Lung microvascular endothelial cell (primary cell): Measurements from ENCODE around the gene DSG4. TPM values are rescaled to one million over a fixed set of nuclear protein-coding genes. Genes with fewer than 3 reads are reported as not detected.
"Not testable (repeated sequence)": the region's sequence is repeated elsewhere in the genome, so short reads cannot be mapped to it uniquely, and the experiment has no call there.

Source experiments
- DNase-seq, 2 donors: peaks; one replicate each; pipeline versions ENCODE4 v3.0.0 to v3.0.0-alpha.2; 2010; ENCODE audit warnings: low read depth in 2 of 2
- total RNA-seq: library from RNA; depleted of rRNA; stranded (reverse); fragments of >200 nt; gene quantifications from 2 replicates; pipeline ENCODE4 v1.2.1, GENCODE V29; 2014

DSG4 gene, protein sequence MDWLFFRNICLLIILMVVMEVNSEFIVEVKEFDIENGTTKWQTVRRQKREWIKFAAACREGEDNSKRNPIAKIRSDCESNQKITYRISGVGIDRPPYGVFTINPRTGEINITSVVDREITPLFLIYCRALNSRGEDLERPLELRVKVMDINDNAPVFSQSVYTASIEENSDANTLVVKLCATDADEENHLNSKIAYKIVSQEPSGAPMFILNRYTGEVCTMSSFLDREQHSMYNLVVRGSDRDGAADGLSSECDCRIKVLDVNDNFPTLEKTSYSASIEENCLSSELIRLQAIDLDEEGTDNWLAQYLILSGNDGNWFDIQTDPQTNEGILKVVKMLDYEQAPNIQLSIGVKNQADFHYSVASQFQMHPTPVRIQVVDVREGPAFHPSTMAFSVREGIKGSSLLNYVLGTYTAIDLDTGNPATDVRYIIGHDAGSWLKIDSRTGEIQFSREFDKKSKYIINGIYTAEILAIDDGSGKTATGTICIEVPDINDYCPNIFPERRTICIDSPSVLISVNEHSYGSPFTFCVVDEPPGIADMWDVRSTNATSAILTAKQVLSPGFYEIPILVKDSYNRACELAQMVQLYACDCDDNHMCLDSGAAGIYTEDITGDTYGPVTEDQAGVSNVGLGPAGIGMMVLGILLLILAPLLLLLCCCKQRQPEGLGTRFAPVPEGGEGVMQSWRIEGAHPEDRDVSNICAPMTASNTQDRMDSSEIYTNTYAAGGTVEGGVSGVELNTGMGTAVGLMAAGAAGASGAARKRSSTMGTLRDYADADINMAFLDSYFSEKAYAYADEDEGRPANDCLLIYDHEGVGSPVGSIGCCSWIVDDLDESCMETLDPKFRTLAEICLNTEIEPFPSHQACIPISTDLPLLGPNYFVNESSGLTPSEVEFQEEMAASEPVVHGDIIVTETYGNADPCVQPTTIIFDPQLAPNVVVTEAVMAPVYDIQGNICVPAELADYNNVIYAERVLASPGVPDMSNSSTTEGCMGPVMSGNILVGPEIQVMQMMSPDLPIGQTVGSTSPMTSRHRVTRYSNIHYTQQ
- not detected in 2 replicates for total RNA-seq

DNA sequence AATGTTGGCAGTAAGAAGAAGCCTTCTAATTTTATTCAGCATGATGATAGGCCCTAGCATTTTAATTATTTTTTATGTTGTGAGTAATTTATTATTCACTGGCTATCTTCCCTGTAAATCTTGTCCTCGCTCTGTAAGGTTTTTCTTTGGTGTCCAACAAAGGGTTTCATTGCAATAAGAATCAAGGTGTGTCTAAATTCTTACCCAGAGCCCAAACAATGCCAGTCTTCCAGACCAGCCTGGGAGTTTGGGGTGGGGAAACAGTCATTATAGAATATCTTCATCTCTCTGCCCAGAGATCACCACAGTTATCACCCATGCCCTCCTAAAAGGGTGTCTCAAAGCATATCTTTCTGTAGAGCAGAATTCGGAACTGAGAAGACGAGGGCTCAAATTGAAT, at the start of gene DSG4:
Gene DSG4 (plus strand): TSS at position 301 of the 400 bp plus-strand sequence. CDS start 135 bp downstream, outside the sequence.
- DNase-seq, result no peak

DNA sequence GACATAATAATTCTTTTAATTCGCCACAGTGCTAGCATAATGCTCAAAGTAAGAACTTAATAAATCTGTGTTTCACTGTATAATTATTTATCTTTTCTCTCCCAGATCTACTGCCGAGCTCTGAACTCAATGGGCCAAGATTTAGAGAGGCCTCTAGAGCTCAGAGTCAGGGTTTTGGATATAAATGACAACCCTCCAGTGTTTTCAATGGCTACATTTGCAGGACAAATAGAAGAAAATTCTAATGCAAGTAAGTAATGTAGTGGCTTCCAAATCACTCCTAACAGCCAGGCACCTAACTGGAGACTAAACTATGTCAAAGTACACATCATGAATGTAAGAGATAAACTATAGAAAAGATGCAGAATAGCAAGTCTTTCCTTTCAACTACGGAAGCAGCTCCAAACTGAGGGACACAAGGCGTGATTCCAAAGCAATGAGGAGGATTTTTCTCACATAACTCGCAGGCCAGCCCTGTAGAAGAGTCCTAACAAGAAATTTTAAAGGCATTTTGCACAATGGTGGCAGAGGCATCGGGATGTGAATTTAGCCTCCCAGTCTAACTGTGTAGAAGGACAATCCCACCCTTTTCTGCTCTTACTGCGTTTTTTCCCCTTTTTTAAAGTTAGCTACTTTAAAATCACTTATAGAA, 46.7 kb upstream of the DSG4 start:
- DNase-seq, result no peak

DNA sequence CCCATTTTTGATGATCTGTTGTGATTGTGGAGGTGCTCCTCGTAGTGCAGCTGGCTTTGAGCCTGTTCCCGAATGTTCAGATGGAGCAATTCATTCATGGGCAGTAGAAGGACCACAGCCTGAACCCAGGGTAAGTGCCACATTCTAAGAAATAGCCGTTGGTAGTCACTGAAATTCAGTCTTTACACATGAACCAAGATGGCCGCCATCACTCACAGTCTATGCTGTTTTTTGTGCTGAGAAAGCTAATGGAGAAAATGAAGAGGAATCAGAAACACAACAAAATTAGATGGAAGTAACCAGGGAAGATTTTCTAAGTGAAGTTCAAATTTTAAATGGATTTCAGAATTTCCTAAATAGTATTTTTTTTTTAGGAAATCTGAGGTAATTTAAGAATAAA, 33.1 kb upstream of the DSG4 start:
- no peak for DNase-seq

DNA sequence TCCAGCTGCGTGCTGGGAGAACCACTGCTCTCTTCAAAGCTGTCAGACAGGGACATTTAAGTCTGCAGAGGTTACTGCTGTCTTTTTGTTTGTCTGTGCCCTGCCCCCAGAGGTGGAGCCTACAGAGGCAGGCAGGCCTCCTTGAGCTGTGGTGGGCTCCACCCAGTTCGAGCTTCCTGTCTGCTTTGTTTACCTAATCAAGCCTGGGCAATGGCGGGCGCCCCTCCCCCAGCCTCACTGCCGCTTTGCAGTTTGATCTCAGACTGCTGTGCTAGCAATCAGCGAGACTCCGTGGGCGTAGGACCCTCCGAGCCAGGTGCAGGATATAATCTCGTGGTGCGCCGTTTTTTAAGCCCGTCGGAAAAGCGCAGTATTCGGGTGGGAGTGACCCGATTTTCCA, 23.2 kb upstream of the DSG4 start:
- DNase-seq, result not testable (repeated sequence)

DNA sequence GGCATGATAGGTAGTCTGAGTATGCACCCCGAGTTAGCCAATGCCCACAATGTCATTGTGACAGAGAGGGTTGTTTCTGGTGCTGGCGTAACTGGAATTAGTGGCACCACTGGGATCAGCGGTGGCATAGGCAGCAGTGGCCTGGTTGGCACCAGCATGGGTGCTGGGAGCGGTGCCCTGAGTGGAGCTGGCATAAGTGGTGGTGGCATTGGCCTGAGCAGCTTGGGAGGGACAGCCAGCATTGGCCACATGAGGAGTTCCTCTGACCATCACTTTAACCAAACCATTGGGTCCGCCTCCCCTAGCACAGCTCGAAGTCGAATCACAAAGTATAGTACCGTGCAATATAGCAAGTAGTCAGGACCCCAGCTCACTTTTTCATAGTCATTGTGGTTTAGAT, 21.6 kb upstream of the DSG4 start:
- DNase-seq, result no peak

DNA sequence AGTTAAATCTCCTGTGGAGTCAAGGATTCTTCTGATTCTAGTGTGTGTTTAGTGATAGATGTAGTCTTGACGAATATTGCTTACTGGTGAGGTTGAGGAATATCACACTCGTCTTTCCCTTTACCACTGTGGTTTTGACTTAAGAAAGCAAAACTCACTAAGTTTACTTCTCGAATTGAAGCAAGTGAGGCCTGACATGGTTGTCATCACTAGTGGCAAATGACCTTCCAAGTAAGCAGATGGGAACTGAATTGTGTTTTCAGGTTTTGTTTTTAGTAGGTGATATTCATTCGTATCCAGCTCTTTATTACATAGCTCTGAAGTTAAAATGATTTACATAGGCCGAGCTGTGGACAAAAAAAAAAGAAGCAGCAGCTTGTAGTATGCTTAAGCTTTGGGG, 20.6 kb upstream of the DSG4 start:
- DNase-seq, result no peak

DNA sequence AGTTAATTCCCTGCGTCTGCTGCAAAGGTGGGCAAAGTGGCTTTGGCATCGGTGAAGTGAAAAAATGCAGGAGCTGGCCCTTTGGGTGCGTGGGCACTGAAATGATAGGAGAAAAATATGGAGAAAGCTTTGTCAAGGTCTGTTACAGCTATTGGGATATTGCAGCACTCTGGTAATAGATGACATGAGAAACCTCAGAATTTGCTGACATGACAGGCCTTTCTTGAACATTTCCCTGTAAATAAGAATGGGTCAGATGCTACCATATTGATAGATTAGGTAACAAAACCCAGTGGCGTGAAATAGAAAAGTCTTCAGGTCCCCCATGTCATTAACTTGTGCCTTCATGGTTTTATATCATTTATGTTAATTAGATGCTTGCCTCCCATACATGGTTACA, 12.4 kb upstream of the DSG4 start:
- DNase-seq, result no peak

DNA sequence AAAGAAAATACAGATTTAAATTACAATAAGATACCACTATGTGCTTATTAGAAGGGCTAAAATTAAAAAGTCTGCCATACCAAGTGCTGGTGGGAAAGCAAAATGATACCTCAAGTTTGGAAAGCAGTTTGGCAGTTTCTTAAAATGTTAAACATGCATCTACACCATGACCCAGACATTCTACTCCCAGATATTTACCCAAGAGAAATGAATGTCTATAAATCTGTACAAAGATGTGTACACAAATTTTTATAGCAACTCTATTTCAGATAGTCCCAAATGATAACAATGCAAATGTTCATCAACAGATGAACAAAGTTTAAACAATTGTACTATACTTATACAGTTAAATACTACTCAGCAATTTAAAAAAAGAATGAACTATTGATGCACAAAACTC, 7.1 kb upstream of the DSG4 start:
- no peak for DNase-seq

DNA sequence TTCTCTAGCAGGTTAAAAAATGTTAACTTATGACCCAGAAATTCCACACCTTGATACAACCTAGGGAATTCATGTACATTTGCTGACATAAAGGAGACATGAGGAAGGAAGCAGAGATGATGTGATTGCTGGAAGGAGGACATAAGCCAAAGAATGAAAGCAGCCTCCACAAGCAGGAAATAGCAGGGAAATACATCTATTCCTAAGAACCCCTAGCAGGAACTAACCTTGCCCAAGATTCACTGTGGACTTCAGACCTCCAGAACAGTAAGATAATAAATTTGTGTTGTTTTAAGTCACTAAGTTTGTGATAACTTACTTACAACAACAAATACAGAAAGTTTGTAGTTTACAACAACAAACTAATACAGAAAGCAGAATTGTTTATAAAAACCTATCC, 4.6 kb upstream of the DSG4 start:
- DNase-seq, result no peak

DNA sequence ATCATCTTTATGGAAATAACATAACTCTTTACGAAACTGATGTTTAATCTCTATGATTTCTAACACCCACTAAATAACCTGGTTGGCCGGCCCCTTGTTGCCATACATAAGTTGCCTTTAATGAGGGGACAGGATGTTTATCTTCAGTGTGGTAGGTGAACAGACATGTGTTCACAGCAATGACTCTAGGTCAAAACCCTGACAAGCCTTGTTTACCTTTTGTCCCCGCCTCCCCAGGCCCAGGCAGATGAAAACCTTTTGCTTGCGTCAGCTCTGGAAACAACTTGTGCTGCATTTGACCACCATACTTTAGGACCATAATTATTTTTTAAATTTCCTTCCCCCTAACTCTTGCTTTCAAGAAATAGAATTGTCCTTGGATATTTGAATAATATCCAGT, 2.9 kb upstream of the DSG4 start:
- no peak for DNase-seq

DNA sequence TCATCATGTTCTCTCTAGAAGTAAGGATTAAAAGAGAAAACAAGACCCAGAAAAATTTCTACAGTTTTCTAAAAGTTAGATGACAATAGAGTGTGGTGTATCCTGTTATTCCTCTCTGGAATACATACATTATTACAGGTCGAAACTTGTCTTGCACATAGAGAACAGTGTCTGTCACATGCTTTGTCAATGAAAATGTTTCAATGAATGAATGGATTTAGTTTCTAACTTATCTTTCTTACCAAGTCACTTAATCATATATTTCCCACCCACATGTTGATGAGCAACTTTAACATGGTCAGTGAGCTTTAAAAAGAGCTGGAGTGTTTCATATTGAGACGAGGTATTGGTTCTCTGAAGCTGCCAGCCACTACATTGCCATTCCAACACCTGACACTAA, 4.3 kb downstream of the DSG4 start:
- DNase-seq, result no peak

DNA sequence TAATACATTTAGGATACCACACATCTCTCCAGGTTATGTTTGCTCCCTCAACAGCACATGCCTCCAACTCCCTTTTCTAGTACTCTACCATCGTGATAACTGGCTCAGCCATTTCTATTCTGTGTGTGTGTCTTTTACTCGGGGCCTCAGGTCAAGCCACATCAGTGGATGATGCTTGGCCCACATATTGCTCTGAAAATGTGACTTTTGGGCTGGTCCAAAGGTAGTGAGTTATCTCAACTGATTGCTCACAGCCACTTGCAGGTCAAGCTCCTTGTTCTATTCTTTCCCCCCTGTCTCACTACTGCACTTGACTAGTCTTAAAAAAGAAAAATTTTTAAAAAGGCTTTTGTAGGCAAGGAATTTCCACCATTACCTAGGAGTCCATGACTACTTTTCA, 5.5 kb downstream of the DSG4 start:
- DNase-seq, result no peak

DNA sequence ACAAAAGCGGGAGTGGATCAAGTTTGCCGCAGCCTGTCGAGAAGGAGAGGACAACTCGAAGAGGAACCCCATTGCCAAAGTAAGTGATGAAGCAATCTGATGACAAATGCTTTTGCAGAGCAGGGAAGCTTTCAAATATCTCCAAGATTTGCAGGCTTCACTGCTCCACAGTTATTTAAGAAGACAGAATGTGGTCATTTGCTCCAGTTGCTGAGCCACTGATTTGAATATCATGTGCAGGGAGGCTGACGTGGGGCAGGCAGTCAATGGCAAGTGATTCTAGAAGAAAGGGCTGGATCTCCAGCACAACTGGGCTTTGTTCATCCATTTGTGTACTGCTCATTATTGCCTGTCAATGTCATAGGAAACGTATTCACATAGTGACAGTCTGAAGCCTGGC, 10.2 kb downstream of the DSG4 start:
- DNase-seq, result no peak

DNA sequence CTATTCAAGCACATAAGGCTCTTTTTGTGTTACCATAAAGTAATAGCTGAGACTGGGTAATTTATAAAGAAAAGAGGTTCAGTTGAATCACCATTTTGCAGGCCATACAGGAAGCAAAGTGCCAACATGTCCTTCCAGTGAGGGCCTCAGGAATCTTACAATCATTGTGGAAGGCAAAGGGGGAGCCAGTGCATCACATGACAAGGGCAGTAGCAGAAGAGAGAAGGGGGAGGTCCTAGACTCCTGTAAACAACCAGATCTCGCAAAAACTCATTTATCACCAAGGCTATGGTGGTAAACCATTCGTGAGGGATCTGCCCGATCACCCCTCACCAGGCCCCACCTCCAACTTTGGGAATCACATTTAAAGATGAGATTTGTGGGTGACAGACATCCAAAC, 16.7 kb downstream of the DSG4 start:
- no peak for DNase-seq

DNA sequence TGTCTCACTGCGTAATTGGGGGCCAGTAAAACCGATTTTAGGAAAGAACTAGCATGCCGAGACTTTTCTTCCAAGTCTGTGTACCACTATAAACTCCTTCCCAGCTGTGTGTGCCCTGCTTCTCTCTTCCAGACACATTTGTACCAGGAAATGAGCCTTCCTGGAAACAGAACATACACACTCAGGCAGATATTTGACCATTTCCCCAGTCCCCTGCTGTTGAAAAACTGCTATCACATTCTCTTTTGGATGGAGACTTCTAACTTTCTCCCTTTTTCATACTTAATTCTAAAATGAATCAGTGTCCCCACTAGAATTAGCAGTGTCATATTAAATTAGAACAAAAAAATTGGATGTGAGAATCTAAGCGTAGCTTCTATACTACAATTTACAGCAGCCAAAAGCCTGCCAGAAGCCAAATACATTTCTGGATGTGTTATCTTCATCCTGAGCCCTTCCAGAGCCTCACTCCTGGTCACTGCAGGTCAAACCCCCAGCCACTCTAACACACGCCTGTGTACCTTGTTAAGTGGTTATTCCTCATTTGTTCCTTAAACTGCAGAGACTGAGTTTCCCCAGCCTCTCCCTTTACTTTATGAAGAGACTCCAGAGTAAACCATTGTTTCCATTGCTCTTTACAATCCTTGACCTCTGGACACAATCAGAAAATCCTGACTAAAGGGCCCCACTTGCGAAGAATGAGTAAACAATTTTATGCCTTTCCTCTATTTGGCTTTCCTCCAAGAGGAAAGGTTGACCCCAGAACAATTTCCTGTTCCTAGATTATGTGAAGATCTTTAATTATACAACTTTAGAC, 20.4 kb downstream of the DSG4 start:
- DNase-seq, result peak in 1 of 2 donors; percentile 15

DNA sequence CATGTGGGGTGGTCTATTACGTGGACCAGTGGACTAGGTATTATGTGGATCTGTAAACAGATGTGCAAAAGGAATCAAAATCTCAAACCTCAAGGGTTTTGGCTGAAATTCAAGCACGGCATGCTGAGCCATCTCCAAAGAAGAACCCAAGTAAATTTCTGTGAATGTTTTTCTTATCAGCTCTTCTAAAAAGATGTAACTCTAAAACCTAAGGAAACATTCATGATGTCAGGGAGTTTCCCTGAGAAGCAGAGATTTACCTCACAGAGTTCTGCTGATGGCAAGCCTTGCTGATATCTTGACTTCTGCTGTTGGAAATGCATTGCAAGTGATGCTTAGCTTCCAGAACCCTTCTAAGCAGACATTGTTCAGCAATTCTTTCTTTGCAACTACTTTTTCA, 21.6 kb downstream of the DSG4 start:
- no peak for DNase-seq

DNA sequence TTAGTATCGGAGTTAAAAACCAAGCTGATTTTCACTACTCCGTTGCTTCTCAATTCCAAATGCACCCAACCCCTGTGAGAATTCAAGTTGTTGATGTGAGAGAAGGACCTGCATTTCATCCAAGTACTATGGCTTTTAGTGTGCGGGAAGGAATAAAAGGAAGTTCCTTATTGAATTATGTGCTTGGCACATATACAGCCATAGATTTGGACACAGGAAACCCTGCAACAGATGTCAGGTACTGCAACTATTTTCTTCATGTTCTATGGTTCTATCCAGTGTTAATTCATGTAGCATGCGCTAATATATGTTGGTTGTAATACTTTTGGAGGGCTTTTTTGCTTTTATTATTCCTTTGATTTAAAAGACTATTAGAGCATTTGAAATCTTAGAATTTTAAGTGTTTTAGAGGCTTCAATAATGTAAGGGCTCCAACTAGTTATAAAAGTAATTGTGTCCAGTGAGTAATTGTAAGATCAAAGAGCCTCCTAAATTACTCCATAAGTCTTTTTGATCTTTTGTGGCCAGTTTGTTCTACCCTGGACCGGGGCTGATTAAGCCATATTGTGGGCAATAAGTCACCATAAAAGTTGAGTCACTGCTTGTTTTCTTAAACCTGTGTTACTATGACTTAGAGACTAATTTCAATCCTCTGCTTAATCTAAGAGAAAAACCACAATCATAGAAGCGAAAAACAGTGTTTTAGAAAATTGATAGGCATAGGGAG, 22.9 kb downstream of the DSG4 start:
- DNase-seq, result peak in 1 of 2 donors; percentile 6

DNA sequence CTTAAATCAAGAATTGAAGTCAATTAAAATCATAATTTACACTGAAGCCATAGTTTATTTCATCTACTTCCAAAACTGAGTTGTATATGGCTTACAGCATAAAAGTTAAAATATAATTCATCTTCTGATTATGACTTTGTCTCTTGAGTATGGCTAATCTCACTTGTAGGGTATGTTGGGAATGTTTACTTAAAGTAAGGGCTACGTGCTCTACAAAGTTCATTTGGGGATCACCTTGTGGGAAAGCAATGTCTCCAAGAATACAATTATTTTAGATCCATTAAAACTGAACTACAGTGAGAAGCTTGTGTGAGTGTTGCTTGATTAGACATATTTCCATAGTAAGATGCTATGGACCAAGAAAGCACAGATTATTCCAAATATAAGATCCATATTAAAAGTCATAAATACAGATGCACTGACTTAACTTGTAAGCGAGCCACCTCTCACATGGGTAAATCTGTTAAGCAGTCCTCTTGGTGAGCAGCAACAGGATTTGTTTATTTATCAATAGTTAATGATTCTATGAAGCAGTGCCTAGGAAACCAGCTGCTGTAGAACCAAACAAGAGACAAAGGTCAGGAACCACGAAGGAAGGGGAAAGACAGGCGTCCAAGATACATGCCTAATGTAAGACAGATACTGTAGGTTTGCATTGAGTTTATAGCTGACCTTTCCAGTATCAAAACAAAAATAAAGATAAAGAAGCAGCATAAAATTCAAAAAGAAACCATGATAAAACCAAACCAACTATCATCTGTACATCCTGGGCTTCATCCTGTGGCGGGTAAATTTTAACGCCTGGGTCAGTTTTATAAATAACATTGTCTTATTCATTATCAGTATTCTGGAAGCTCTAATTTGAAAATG, 24.8 kb downstream of the DSG4 start:
- DNase-seq, result no peak

DNA sequence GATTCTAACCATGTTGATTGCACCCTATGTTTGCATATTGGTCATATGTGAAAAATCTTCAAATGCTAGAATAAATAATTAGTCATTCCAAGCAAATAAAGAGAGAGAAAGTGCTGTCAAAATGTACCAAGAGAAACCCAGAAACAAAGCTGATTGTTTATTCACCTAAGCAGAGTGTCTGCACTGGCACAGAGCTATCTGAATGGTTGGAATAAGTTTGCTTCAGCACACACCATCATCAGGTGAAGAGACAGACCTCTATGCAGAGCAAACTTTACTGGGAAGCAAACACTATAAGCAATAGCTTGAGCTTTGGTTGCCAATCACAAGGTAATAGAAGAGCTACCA, 25.4 kb downstream of the DSG4 start:
- DNase-seq, result no peak
